Neural cell (in vitro differentiated cells): Measurements from ENCODE around the gene BMP8B. TPM values are rescaled to one million over a fixed set of nuclear protein-coding genes. Genes with fewer than 3 reads are reported as not detected.
"Not testable (repeated sequence)": the region's sequence is repeated elsewhere in the genome, so short reads cannot be mapped to it uniquely, and the experiment has no call there.

ENCODE experiments used
- H2AFZ ChIP-seq: fragments of 200-600, 300-800 bp; sonication (generic), shearing (Covaris generic); 2 replicates; pipeline ENCODE4 v1.6.0; 2014; ENCODE audit warnings: low read depth, mild to moderate bottlenecking, antibody characterized with exemption, low read length, moderate library complexity
- H3F3A ChIP-seq: fragments of 200-600 bp; shearing (Covaris generic); 2 replicates; pipeline ENCODE4 v1.6.1; 2016; ENCODE audit warnings: mild to moderate bottlenecking, moderate library complexity, mixed read lengths, antibody characterized with exemption, low read length; ENCODE audit not compliant: insufficient read depth, poor library complexity, severe bottlenecking
- H3K27ac ChIP-seq: fragments of 200-600, 300-800 bp; sonication (generic), shearing (Covaris generic); 2 replicates; pipeline ENCODE4 v1.5.1; 2014; ENCODE audit warnings: mild to moderate bottlenecking, low read length, moderate library complexity
- H3K27me3 ChIP-seq: fragments of 300-800, 200-600 bp; sonication (generic), shearing (Covaris generic); 2 replicates; pipeline ENCODE4 v1.6.0; 2014; ENCODE audit warnings: mild to moderate bottlenecking, low read depth, low read length, moderate library complexity; ENCODE audit not compliant: insufficient read depth
- H3K36me3 ChIP-seq: fragments of 300-800, 200-600 bp; sonication (generic), shearing (Covaris generic); 2 replicates; pipeline ENCODE4 v1.5.1; 2014; ENCODE audit warnings: mild to moderate bottlenecking, antibody characterized with exemption, low read length, moderate library complexity; ENCODE audit not compliant: insufficient read depth
- H3K4me2 ChIP-seq: fragments of 300-800, 200-600 bp; sonication (generic), shearing (Covaris generic); 2 replicates; pipeline ENCODE4 v1.6.0; 2014; ENCODE audit warnings: mild to moderate bottlenecking, low read length
- H3K4me3 ChIP-seq: fragments of 300-800, 200-600 bp; sonication (generic), shearing (Covaris generic); 2 replicates; pipeline ENCODE4 v1.5.1; 2014; ENCODE audit warnings: mild to moderate bottlenecking, low read length, moderate library complexity
- H3K79me2 ChIP-seq: fragments of 200-600 bp; shearing (Covaris generic); replicated peaks from 2 replicates; pipeline ENCODE4 v1.6.0; 2014; ENCODE audit warnings: mild to moderate bottlenecking, low read length, moderate library complexity; ENCODE audit not compliant: insufficient read depth
- H3K9ac ChIP-seq: fragments of 300-800, 200-600 bp; sonication (generic), shearing (Covaris generic); 2 replicates; pipeline ENCODE4 v1.6.1; 2016; ENCODE audit warnings: mild to moderate bottlenecking, low read length, mixed read lengths
- H3K9me2 ChIP-seq: fragments of 200-600 bp; shearing (Covaris generic); 2 replicates; pipeline ENCODE4 v1.6.1; 2016; ENCODE audit warnings: mild to moderate bottlenecking, low read length, mixed read lengths; ENCODE audit not compliant: insufficient read depth
- H3K9me3 ChIP-seq: fragments of 200-600, 300-800 bp; sonication (generic), shearing (Covaris generic); 2 replicates; pipeline ENCODE4 v1.6.1; 2016; ENCODE audit warnings: mild to moderate bottlenecking, mixed run types, low read length, moderate library complexity, mixed read lengths
- H4K20me1 ChIP-seq: fragments of 200-600 bp; shearing (Covaris generic); 2 replicates; pipeline ENCODE4 v1.6.1; 2016; ENCODE audit warnings: mild to moderate bottlenecking, mixed run types; ENCODE audit not compliant: insufficient read depth
- CTCF ChIP-seq: fragments of 450-650 bp; IDR thresholded peaks from 2 replicates; pipeline ENCODE4 v1.5.1; 2014; ENCODE audit warnings: antibody characterized with exemption, mild to moderate bottlenecking, moderate library complexity; ENCODE audit not compliant: poor library complexity, severe bottlenecking
- EP300 ChIP-seq: fragments of 450-650 bp; conservative IDR thresholded peaks from 2 replicates; pipeline ENCODE4 v1.6.1; 2014; ENCODE audit warnings: antibody characterized with exemption, mild to moderate bottlenecking, moderate library complexity; ENCODE audit not compliant: poor library complexity, severe bottlenecking
- EZH2 ChIP-seq: fragments of 200-600, 300-800 bp; shearing (Covaris generic), sonication (generic); IDR thresholded peaks from 2 replicates; pipeline ENCODE4 v1.6.1; 2014; ENCODE audit warnings: antibody characterized with exemption, low read length, borderline replicate concordance, mild to moderate bottlenecking; ENCODE audit not compliant: insufficient read depth, poor library complexity, severe bottlenecking
- MXI1 ChIP-seq: fragments of 450-650 bp; conservative IDR thresholded peaks from 2 replicates; pipeline ENCODE4 v1.6.1; 2014; ENCODE audit warnings: antibody characterized with exemption, mild to moderate bottlenecking; ENCODE audit not compliant: poor library complexity, severe bottlenecking
- POLR2AphosphoS5 ChIP-seq: IDR thresholded peaks from 2 replicates; pipeline ENCODE4 v1.6.1; 2012
- RAD21 ChIP-seq: fragments of 450-650 bp; conservative IDR thresholded peaks from 2 replicates; pipeline ENCODE4 v1.6.1; 2014; ENCODE audit warnings: antibody characterized with exemption, mild to moderate bottlenecking, moderate library complexity
- REST ChIP-seq: IDR thresholded peaks from 2 replicates; pipeline ENCODE4 v1.6.1; 2012; ENCODE audit warnings: borderline replicate concordance
- SMC3 ChIP-seq: fragments of 450-650 bp; conservative IDR thresholded peaks from 2 replicates; pipeline ENCODE4 v1.6.1; 2014; ENCODE audit warnings: antibody characterized with exemption, mild to moderate bottlenecking, moderate library complexity; ENCODE audit not compliant: poor library complexity
- TAF1 ChIP-seq: IDR thresholded peaks from 2 replicates; pipeline ENCODE4 v1.6.1; 2012; ENCODE audit warnings: low read depth
- polyA plus RNA-seq: library from polyadenylated mRNA; depleted of rRNA; stranded (reverse); fragments of >200 nt; gene quantifications from 2 replicates; pipeline ENCODE4 v1.2.3, GENCODE V29; 2014

BMP8B gene
- polyA plus RNA-seq, 1 donor from 2014 or later: 0.04 TPM

GRCh38 chr1:39828734-39829133 is 40.1 kb upstream of the BMP8B start:
- Histone ChIP-seq H3K9me3 (no peaks in the 10 kb centered on the region), H3K27ac (no peak overlapping the region), H3K9ac (no peak overlapping the region), H3F3A (no peaks in the 10 kb centered on the region), H3K27me3 (no peaks in the 10 kb centered on the region), H4K20me1 (no peaks in the 10 kb centered on the region), H3K9me2 (no peaks in the 10 kb centered on the region), H3K4me3 (no peak overlapping the region), H2AFZ (no peak overlapping the region), H3K4me2 (no peak overlapping the region), H3K79me2 (no peaks in the 10 kb centered on the region), H3K36me3 (no peaks in the 10 kb centered on the region)
- no peak for TF ChIP-seq SMC3
- TF ChIP-seq POLR2AphosphoS5: peak; percentile 10
- no peak for TF ChIP-seq REST

- H3K4me2 ChIP-seq, H3K9me2 ChIP-seq, H3K27ac ChIP-seq, H3K36me3 ChIP-seq, H3K9me3 ChIP-seq, H3K4me3 ChIP-seq, H3K9ac ChIP-seq, H3K79me2 ChIP-seq, H4K20me1 ChIP-seq, H3K27me3 ChIP-seq, H2AFZ ChIP-seq, H3F3A ChIP-seq: not testable (repeated sequence)
Observed at GRCh38 chr1:39828255-39828654, 39.6 kb upstream of the BMP8B start.

GRCh38 chr1:39827201-39827600 is 38.5 kb upstream of the BMP8B start:
- Histone ChIP-seq H2AFZ (no peak overlapping the region), H3K9me3 (no peaks in the 10 kb centered on the region), H3K9ac (no peak overlapping the region), H3K9me2 (no peaks in the 10 kb centered on the region), H3K4me2 (no peak overlapping the region), H3K79me2 (no peaks in the 10 kb centered on the region), H3K27me3 (no peaks in the 10 kb centered on the region), H3F3A (no peaks in the 10 kb centered on the region), H3K36me3 (no peaks in the 10 kb centered on the region), H3K4me3 (no peak overlapping the region), H4K20me1 (no peaks in the 10 kb centered on the region), H3K27ac (no peak overlapping the region)
- TF ChIP-seq REST (no peak), EZH2 (no peak), EP300 (no peak), CTCF (no peak), MXI1 (no peak), POLR2AphosphoS5 (no peak), RAD21 (no peak), TAF1 (no peak), SMC3 (no peak)
